HUES64 (cell line): ENCODE results near the gene SLC23A1.
A peak's percentile ranks its signal among the peaks of the same experiment; 100 is the strongest.

Experiments
- H3K27ac ChIP-seq: 2 replicates; pipeline ENCODE4 v1.7.0; 2013; ENCODE audit warnings: low read depth, low read length, inconsistent platforms
- H3K27me3 ChIP-seq: 2 replicates; pipeline ENCODE4 v1.6.1; 2013; ENCODE audit warnings: mild to moderate bottlenecking, low read length; ENCODE audit not compliant: insufficient read depth
- H3K36me3 ChIP-seq: 2 replicates; pipeline ENCODE4 v1.6.1; 2013; ENCODE audit warnings: mild to moderate bottlenecking, low read length; ENCODE audit not compliant: insufficient read depth
- H3K4me1 ChIP-seq: 2 replicates; pipeline ENCODE4 v1.6.1; 2013; ENCODE audit warnings: mild to moderate bottlenecking, low read length, moderate library complexity; ENCODE audit not compliant: insufficient read depth
- H3K4me3 ChIP-seq: 2 replicates; pipeline ENCODE4 v1.5.1; 2013; ENCODE audit warnings: mild to moderate bottlenecking, low read length, moderate library complexity
- H3K9ac ChIP-seq: 2 replicates; pipeline ENCODE4 v1.6.1; 2013; ENCODE audit warnings: mild to moderate bottlenecking, low read depth, low read length
- H3K9me3 ChIP-seq: 2 replicates; pipeline ENCODE4 v1.6.1; 2013; ENCODE audit warnings: low read depth, low read length; ENCODE audit not compliant: insufficient read depth
- WGBS: fragments of 150-250, 120-280 bp; methylation state at CpG from one replicate; pipeline ENCODE4 v1.1.7; 2013; ENCODE audit warnings: missing lambda C conversion rate; 5-methylcytosine and 5-hydroxymethylcytosine counted together

Gene SLC23A1

GRCh38 chr5:139404484-139404840 lies 21.4 kb upstream of the SLC23A1 start:
- Histone ChIP-seq H3K4me3 (peak overlapping the region; percentile 78), H3K27ac (peak overlapping the region; percentile 95), H3K4me1 (peaks cover 11% of the 10 kb centered on the region), H3K27me3 (no peaks in the 10 kb centered on the region), H3K36me3 (peaks cover 11% of the 10 kb centered on the region), H3K9ac (peak overlapping the region; percentile 83), H3K9me3 (no peaks in the 10 kb centered on the region)
- WGBS: 80% methylated on average over 5 of the region's 5 CpGs

- Histone ChIP-seq H3K4me1 (peaks cover 11% of the 10 kb centered on the region), H3K9ac (peak within 1 kb of the TSS; percentile 83), H3K27me3 (no peaks in the 10 kb centered on the region), H3K36me3 (peaks cover 14% of the 10 kb centered on the region), H3K27ac (peak within 1 kb of the TSS; percentile 95), H3K4me3 (peak within 1 kb of the TSS; percentile 78), H3K9me3 (no peaks in the 10 kb centered on the region)
- 1% methylated on average over 41 of the region's 41 CpGs for WGBS
These were observed 20.8 kb upstream of the SLC23A1 start, which contains the start of gene SPATA24 for GRCh38 chr5:139403787-139404483. SPATA24 (minus strand) TSS chr5:139404089; CDS start chr5:139404060, 29 bp downstream.

DNA sequence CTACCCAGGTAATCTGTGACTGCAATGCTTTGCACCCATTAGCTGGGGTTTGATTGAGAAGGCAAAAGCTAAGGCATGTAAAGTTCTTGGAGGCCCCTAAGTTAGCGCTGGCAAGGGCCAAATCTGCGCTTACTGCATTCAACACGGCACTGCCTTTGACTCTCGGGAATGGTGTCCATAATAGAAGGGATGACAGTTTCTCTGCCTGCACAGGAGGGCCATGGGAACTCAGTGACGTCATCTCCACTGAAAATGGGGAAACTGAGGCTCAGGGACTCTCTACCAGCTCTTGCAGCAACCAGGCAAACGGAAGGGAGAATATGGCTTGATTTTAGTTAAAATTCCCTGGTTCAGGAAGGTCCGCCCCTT lies 20.3 kb upstream of the SLC23A1 start:
- WGBS: 34% methylated on average over 7 of the region's 7 CpGs
- H3K4me1 ChIP-seq: peaks cover 11% of the 10 kb centered on the region
- peaks cover 14% of the 10 kb centered on the region for H3K36me3 ChIP-seq
- peak overlapping the region; percentile 83; the same call in 1 of the 2 replicates for H3K9ac ChIP-seq
- H3K9me3 ChIP-seq: no peaks in the 10 kb centered on the region
- H3K27me3 ChIP-seq: no peaks in the 10 kb centered on the region
- peak overlapping the region; percentile 95; the same call in 1 of the 2 replicates for H3K27ac ChIP-seq
- peak overlapping the region; percentile 78 for H3K4me3 ChIP-seq

- Histone ChIP-seq H3K27ac (no peak overlapping the region), H3K4me1 (peaks cover 11% of the 10 kb centered on the region), H3K4me3 (no peak overlapping the region), H3K36me3 (peaks cover 14% of the 10 kb centered on the region), H3K9ac (no peak overlapping the region), H3K27me3 (no peaks in the 10 kb centered on the region), H3K9me3 (no peaks in the 10 kb centered on the region)
- WGBS: 77% methylated on average over 7 of the region's 7 CpGs
These were observed 19.6 kb upstream of the SLC23A1 start for GRCh38 chr5:139402561-139403158.

DNA sequence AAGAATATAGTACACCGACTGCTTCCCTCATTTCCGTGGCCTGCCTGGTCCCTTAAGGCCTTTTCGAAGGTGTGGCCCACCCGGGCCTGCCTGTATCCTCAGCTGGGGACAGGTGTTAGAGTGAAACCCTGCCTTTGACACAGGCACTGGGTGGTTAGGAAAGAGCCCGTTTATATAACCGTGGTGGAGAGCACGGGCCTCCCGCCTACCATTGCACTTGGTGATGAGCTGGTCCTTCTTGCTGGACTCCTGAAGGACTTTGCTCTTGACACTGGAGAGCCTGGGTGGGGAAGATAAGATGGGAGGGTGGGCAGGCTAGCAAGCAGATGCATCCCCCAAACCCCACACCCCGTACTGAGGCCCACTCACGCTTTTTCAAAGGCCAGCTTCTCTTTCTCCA lies 18.4 kb upstream of the SLC23A1 start:
- 97% methylated on average over 10 of the region's 10 CpGs for WGBS
- Histone ChIP-seq H3K36me3 (peaks cover 14% of the 10 kb centered on the region), H3K4me1 (peaks cover 11% of the 10 kb centered on the region), H3K27ac (no peak overlapping the region), H3K4me3 (no peak overlapping the region), H3K9me3 (no peaks in the 10 kb centered on the region), H3K27me3 (no peaks in the 10 kb centered on the region), H3K9ac (no peak overlapping the region)

DNA sequence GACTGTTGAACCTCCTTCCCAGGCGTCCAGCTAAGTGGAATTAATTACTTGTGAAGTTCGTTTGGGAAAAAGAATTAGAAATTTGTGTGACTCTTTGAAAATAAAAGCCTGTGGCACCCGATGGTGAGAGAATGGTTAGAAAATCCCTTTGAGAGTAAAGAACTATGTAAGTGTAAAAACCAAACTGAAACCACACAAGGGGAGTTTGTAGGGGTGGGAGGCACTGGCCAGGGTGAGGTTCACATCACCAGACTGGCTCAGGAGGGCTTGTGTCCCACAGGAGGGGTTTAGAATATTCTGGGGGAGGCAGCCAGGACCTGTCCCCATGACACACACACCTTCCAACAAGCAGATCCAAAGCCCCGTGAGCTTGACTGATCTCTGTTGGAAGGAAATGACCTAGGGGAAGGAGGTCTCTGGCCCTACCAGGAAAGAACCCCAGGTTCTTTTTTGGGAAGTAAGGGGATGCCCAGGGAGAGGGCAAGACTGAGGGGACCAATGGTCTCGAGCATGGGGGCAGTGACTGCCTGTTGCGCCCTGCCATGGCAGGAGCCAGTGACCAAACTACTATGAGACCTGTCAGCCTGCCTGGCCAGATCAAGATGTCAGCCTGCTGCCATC lies 16.5 kb upstream of the SLC23A1 start:
- Histone ChIP-seq H3K4me1 (peaks cover 12% of the 10 kb centered on the region), H3K27ac (no peak overlapping the region), H3K27me3 (peaks cover 15% of the 10 kb centered on the region), H3K9ac (no peak overlapping the region), H3K9me3 (no peaks in the 10 kb centered on the region), H3K4me3 (no peak overlapping the region), H3K36me3 (peaks cover 14% of the 10 kb centered on the region)
- 92% methylated on average over 6 of the region's 6 CpGs for WGBS

DNA sequence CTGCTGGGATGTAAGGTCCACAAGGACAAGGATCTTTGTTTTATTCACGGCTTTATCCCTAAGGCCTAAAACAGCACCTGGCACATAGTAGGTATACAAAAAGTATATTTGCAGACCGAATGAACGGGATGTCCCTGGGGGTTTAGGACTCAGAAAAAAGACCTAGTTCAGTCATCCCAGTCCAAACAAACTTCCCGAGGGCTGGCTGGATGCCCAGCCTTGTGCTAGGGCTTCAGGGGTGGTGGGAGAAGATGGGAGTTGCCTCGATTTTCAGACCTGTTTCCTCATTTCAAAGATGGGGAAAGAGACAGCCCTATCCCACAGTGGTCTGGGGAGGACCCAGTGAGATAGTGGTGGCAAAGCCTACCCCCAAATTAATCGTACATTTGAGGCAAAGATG lies 14.8 kb upstream of the SLC23A1 start:
- no peak overlapping the region for H3K4me3 ChIP-seq
- H3K9me3 ChIP-seq: no peaks in the 10 kb centered on the region
- peaks cover 32% of the 10 kb centered on the region for H3K27me3 ChIP-seq
- peaks cover 14% of the 10 kb centered on the region for H3K36me3 ChIP-seq
- WGBS: 90% methylated on average over 6 of the region's 6 CpGs
- H3K27ac ChIP-seq: no peak overlapping the region
- H3K9ac ChIP-seq: no peak overlapping the region
- peaks cover 2% of the 10 kb centered on the region; the same call in 1 of the 2 replicates for H3K4me1 ChIP-seq

GRCh38 chr5:139396691-139397090 lies 13.6 kb upstream of the SLC23A1 start:
- H3K4me3 ChIP-seq: no peak overlapping the region

GRCh38 chr5:139395844-139396640 lies 12.9 kb upstream of the SLC23A1 start:
- H3K9ac ChIP-seq: no peak overlapping the region
- 80% methylated on average over 7 of the region's 8 CpGs for WGBS
- H3K27ac ChIP-seq: no peak overlapping the region
- H3K27me3 ChIP-seq: peaks cover 46% of the 10 kb centered on the region
- no peaks in the 10 kb centered on the region for H3K9me3 ChIP-seq
- H3K4me3 ChIP-seq: no peak overlapping the region
- H3K4me1 ChIP-seq: peaks cover 2% of the 10 kb centered on the region; the same call in 1 of the 2 replicates
- H3K36me3 ChIP-seq: peaks cover 8% of the 10 kb centered on the region; the same call in 1 of the 2 replicates

More at GRCh38 chr5:139396691-139397090, 13.6 kb upstream of the SLC23A1 start:
- Histone ChIP-seq H3K4me1 (peaks cover 2% of the 10 kb centered on the region; the same call in 1 of the 2 replicates), H3K27ac (no peak overlapping the region), H3K9me3 (no peaks in the 10 kb centered on the region), H3K27me3 (peaks cover 44% of the 10 kb centered on the region), H3K36me3 (peaks cover 14% of the 10 kb centered on the region), H3K9ac (no peak overlapping the region)
- WGBS: 89% methylated on average over 8 of the region's 8 CpGs

DNA sequence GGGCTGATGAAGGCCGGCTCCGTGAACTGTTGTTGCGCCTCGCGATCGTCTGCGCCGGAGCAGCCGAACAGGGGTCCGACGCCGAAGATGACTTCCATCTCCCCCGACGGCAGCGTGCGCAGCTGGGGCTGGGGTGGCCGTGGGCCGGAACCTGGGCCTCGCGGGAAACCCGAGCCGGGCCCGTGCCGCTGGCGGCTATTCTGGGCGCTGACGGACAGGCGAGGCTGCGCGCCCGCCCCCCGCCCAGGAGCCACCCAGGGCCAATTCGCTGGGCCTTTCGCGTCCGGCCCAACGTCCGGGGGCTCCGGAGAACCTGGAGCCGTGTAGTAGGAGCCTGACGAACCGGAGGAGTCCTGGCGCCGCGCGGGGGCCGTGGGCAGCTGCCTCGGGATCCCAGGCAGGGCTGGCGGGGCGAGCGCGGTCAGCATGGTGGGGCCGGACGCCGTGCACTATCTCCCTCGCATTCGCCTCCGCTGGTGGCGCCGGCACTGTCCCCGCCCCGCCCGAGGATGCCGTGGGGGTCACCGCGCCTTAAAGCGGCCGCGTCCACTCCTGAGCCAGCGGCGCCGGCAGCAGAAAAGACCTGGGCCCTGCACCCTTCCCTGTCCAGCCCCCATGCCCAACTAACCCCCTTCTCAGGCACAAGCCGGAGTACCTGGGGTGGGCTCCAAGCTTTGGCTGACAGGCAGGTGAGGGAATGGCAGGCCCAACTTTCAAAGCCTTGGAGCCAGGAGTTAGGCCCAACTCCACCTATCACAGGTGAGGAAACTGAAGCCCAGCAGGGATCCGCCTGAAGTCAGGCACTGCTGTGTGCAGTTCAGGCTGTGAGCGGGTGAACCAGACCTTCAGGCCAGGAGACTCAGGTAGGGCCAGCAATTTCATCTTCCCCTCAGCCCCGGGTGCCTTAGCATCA lies 11.8 kb upstream of the SLC23A1 start, which contains the start of gene PROB1:
Gene PROB1, minus strand, starts transcription at position 451 of the 913 bp plus-strand sequence. Its CDS starts 23 bp downstream, at position 428.
- H3K4me3 ChIP-seq: peak within 1 kb of the TSS; percentile 62
- no peaks in the 10 kb centered on the region for H3K9me3 ChIP-seq
- peaks cover 46% of the 10 kb centered on the region for H3K27me3 ChIP-seq
- peaks cover 2% of the 10 kb centered on the region; the same call in 1 of the 2 replicates for H3K4me1 ChIP-seq
- H3K36me3 ChIP-seq: peaks cover 5% of the 10 kb centered on the region; the same call in 1 of the 2 replicates
- no peak within 1 kb of the TSS for H3K27ac ChIP-seq
- H3K9ac ChIP-seq: peak within 1 kb of the TSS; percentile 68
- WGBS: 42% methylated on average over 76 of the region's 76 CpGs
